ENCODE data around the gene RANBP17.
"Not testable (repeated sequence)": the region's sequence is repeated elsewhere in the genome, so short reads cannot be mapped to it uniquely, and the experiment has no call there.

Gene RANBP17

GRCh38 chr5:171250738-171251137 is 388.9 kb downstream of the RANBP17 start:
- no peak for DNase-seq (ENCODE audit: low read depth)

GRCh38 chr5:171251519-171251918 is 389.7 kb downstream of the RANBP17 start:
- no peak for DNase-seq (ENCODE audit: low read depth)

GRCh38 chr5:171252674-171253073 is 390.9 kb downstream of the RANBP17 start:
- DNase-seq (ENCODE audit: low read depth) = no peak

GRCh38 chr5:171258737-171259415 is 397.1 kb downstream of the RANBP17 start:
- DNase-seq (ENCODE audit: low read depth) = no peak

- DNase-seq (ENCODE audit: low read depth) = no peak
Measured at GRCh38 chr5:171261361-171261760, 399.5 kb downstream of the RANBP17 start.

GRCh38 chr5:171261904-171262303 is 400.1 kb downstream of the RANBP17 start:
- DNase-seq (ENCODE audit: low read depth) = no peak

- no peak for DNase-seq (ENCODE audit: low read depth)
Measured at GRCh38 chr5:171263181-171263580, 401.4 kb downstream of the RANBP17 start.

- DNase-seq (ENCODE audit: low read depth) = no peak
Measured at GRCh38 chr5:171264843-171265242, 403.0 kb downstream of the RANBP17 start.

- DNase-seq (ENCODE audit: low read depth) = no peak
Measured at GRCh38 chr5:171268700-171269620, 407.1 kb downstream of the RANBP17 start.

GRCh38 chr5:171269717-171270116 is 407.9 kb downstream of the RANBP17 start:
- DNase-seq (ENCODE audit: low read depth) = no peak

- no peak for DNase-seq (ENCODE audit: low read depth)
Measured at GRCh38 chr5:171270136-171270535, 408.3 kb downstream of the RANBP17 start.

- DNase-seq (ENCODE audit: low read depth) = no peak
Measured at GRCh38 chr5:171271798-171272197, 410.0 kb downstream of the RANBP17 start.

GRCh38 chr5:171272996-171273970 is 411.5 kb downstream of the RANBP17 start:
- no peak for DNase-seq (ENCODE audit: low read depth)

GRCh38 chr5:171275841-171276544 is 414.2 kb downstream of the RANBP17 start:
- no peak for DNase-seq (ENCODE audit: low read depth)

- DNase-seq (ENCODE audit: low read depth) = no peak
Measured at GRCh38 chr5:171283753-171284152, 421.9 kb downstream of the RANBP17 start.

- DNase-seq (ENCODE audit: low read depth) = no peak
Measured at GRCh38 chr5:171285465-171285864, 423.6 kb downstream of the RANBP17 start.

- no peak for DNase-seq (ENCODE audit: low read depth)
Measured at GRCh38 chr5:171288066-171288465, 426.2 kb downstream of the RANBP17 start.

GRCh38 chr5:171291371-171291770 is 429.6 kb downstream of the RANBP17 start:
- no peak for DNase-seq (ENCODE audit: low read depth)

- DNase-seq (ENCODE audit: low read depth) = no peak
Measured at GRCh38 chr5:171295299-171295698, 433.5 kb downstream of the RANBP17 start.

- no peak for DNase-seq (ENCODE audit: low read depth)
Measured at GRCh38 chr5:171295801-171296200, 434.0 kb downstream of the RANBP17 start.

- not testable (repeated sequence) for DNase-seq (ENCODE audit: low read depth)
Measured at GRCh38 chr5:171297941-171298340, 436.1 kb downstream of the RANBP17 start.
